NB4 (cell line): ENCODE data around the gene GOSR1.
A peak's percentile ranks its signal among the peaks of the same experiment; 100 is the strongest.

ENCODE experiments used
- DNase-seq: peaks from one replicate; pipeline ENCODE4 v3.0.0; 2010; ENCODE audit warnings: low read depth
- H3K4me3 ChIP-seq: one replicate; pipeline ENCODE4 v1.5.1; 2011; ENCODE audit warnings: mild to moderate bottlenecking, low read depth, low read length, moderate library complexity
- CTCF ChIP-seq: IDR thresholded peaks from one replicate; pipeline ENCODE4 v1.5.1; 2012; ENCODE audit warnings: low read depth, low read length
- MAX ChIP-seq: IDR thresholded peaks from 2 replicates; pipeline ENCODE4 v1.6.1; 2011; ENCODE audit warnings: low read depth, low read length
- MYC ChIP-seq: IDR thresholded peaks from 2 replicates; pipeline ENCODE4 v1.6.1; 2011; ENCODE audit warnings: low read depth, low read length
- POLR2A ChIP-seq: IDR thresholded peaks from 2 replicates; pipeline ENCODE4 v1.6.1; 2011; ENCODE audit warnings: mild to moderate bottlenecking; ENCODE audit not compliant: insufficient read length; ENCODE audit errors: extremely low read depth

The GOSR1 gene

DNA sequence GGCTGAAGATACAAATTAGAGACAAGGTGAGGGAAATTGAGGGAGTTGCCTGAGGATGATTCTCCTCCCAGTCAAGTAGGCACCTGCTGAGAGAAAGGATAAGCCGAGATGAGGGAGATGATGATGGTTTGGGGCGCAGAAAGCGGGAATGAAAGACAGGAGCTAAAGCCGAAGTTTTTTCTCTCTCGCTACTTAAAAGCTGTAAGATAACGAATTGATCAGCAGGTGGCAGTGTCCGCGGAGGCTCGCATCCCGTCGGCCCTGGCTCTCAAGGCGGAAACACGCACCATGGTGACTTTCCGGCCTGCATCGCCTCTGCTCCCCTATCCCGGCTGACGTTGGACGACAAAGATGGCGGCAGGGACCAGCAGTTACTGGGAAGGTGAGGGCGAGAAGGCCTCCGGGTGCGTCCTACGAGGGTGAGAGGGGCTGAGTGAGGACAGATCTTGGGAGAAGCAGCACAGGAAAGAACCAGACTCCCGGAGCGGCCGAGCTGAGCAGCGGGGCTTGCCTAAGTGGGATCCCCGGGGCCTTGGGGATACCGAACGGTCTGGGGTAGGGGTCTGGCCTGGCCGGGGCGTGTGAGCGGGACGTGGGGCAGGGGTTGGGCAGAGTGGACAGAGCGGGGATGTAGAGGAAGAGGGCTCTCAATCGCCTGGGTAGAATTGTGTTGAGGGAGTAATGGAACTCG lies at the start of gene GOSR1:
GOSR1 (plus strand) TSS at position 326 of the 691 bp plus-strand sequence; CDS start at position 352, 26 bp downstream.
- peak within 1 kb of the TSS; percentile 94 for H3K4me3 ChIP-seq
- peak; percentile 98 for DNase-seq
- peak; percentile 60 for TF ChIP-seq CTCF
- peak; percentile 91 for TF ChIP-seq POLR2A
- TF ChIP-seq MYC: no peak; the same call in 1 of the 2 replicates
- TF ChIP-seq MAX: peak; percentile 57

DNA sequence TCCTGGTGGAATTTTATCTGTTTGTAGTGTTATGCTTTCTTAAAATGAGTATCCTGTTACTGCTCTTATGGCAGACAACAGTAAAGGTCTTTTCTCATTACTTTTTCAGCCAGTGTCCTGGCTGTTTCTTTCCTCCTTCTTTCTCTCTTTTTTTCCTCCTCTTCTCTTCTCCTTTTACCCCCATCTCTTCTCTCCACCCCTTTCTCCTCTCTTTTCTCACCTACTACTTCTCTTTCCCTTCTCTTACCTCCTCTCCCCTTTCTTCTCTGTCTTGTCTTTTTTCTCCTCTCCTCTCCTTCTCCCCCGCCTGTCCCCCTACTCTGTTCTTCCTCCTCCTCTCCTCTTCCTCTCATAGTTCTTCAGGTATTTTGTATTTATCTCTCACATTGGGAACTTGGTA lies 49.6 kb upstream of the GOSR1 start:
- H3K4me3 ChIP-seq: no peak overlapping the region
- TF ChIP-seq MAX (no peak), MYC (no peak), POLR2A (no peak), CTCF (no peak)
- DNase-seq: no peak

DNA sequence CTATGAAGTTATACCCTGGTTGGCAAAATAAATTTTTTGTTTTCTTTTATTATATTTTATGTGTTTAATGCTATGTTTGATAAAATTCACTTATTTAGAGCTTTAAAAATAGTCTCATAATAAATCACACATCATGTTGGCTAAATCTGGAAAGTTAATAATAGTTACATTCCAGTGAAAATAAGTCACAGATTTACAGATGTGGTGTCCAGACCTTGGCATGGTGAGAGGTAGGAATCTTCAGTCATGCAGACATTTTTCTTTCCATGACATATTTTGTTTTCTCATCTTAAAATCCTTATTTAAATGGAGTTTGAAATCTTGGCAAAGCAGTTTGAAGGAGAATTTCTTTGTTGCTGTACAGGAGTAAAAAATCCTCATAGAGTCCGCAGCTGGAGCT lies 48.1 kb upstream of the GOSR1 start:
- DNase-seq: no peak
- TF ChIP-seq CTCF (no peak), MYC (no peak), MAX (no peak), POLR2A (no peak)

DNA sequence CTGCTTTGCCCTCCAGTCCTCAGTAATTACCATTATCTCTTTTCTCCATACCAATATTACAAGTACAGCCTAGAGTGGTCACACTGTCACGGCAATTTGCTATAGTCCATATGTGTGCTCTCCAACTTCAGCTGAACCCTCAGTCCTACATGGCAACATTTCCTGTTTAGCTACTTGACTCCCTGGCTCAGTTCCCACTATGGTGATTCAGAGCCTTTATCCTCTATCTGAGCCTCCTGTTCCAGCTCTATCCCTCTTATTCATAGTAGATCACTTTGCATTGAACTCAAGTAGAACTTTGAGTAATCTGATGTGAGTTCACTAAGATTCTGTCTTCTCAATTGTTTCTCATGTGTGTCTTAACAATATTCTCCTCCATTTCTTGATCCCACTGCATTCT lies 43.7 kb upstream of the GOSR1 start:
- peak; percentile 20 for DNase-seq

More for the DNA sequence above, 48.1 kb upstream of the GOSR1 start:
- H3K4me3 ChIP-seq: no peak overlapping the region

GRCh38 chr17:30436729-30437128 lies 40.5 kb upstream of the GOSR1 start:
- TF ChIP-seq MYC: no peak
- no peak for TF ChIP-seq POLR2A
- no peak for TF ChIP-seq MAX
- TF ChIP-seq CTCF: no peak
- no peak overlapping the region for H3K4me3 ChIP-seq
- no peak for DNase-seq

More for the DNA sequence above, 43.7 kb upstream of the GOSR1 start:
- H3K4me3 ChIP-seq: no peak overlapping the region
- TF ChIP-seq MAX (no peak), CTCF (no peak), MYC (no peak), POLR2A (no peak)
